ENCODE data around the gene ZNF33A.
A peak's percentile ranks its signal among the peaks of the same experiment; 100 is the strongest.
"Not testable (repeated sequence)": the region's sequence is repeated elsewhere in the genome, so short reads cannot be mapped to it uniquely, and the experiment has no call there.

Gene ZNF33A

DNA sequence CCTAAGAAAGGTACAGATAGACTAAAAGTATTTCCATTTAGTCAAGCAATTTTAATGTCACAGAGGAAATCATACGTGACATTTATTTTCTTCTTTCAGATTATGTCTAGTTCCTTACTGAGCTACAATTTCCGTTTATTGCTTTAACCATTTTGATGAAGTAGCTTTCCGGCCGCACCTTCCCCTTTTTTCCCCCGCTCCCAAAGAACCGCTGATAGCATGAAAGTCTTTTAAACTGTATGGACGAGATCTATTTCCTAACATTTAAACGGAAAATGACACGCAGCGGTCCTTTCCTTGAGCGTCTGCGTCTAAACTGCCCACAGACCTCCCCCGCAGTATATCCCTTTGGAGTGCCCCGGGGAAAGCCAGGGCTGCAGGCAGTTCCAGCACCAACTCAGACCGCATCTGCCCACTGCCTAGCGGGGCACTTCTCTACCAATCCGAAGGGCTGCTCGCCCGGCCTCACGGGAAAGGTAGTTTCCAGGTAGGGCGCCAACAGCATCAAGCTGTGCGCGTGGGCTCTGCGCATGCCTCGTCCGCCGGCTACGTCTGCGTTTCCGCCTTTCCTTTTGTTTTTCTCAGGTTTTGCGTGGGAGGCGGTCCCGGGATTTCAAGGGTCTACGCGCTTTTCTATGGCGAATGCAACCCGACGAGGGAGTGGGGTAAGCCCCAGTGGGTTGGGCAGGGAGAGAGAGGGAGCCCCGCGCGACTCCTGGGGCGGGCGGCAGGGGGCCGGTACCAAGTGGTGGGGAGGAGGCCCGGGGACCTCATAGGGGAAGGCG lies at the start of gene ZNF33A:
TSS of gene ZNF33A (plus strand) at position 557 of the 785 bp plus-strand sequence. CDS start 1,667 bp downstream, outside the sequence.
- DNase-seq = peak; percentile 92

DNA sequence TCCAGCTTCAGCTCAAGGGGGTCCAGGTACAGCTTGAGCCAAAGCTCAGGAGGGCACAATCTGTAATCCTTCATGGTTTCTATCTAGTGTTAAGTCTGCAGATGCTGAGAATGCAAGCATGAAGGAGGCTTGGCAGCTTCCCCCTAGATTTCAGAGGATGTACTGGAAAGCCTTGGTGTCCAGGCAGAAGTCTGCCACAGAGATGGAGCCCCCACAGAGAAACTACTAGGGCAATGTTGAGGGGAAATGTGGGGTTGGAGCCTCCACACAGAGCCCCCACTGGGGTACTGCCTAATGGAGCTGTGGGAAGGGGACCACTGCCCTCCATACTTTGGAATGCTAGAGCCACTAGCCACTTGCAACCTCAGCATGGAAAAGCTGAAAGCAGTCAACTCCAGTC lies 45.5 kb upstream of the ZNF33A start:
- no peak for DNase-seq

DNA sequence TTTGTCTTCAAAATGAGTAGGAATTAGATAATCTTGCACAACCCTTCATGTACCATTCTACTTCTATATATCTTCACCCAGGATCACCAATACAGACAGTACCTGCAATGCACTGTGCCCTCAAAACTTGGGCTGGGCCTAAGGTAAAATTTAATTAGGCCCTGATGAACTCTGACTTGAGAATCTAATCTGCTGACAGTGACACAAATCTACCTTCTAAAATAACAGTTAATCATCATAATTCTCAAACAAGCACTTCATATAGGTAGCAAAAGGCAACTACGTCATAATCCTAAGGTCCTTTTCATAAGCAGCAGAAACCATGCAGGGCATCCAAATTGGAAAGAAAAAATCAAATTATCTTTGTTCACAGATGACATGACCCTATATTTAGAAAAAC lies 38.1 kb upstream of the ZNF33A start:
- DNase-seq = no peak

DNA sequence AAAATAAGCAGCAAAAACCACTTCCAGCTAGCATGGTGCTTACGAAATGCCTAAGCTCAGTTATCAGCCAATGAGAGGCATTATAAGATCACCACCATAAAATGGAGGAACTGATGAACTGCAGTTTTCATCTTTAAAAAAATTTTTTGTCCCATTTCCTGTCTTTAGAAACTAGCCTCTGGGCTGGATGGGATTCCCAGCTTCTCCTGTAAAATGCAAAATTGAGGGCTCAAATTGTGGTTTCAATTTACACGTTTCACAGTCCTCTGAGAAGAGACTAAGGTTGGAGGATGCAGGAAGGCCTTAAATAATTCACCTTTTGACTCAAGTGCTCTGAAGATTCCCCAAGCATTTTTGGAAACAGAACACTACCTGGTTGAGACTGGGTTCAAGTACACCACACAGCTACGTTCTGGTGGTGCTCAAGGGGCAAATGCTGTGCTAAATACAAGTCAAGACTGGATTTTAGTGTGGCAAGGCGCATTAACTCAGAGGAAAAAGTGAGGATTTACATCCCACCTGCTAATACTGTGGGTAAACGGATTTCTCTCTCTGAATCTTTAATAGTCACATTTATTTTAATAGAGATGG lies 35.0 kb upstream of the ZNF33A start:
- no peak for DNase-seq

DNA sequence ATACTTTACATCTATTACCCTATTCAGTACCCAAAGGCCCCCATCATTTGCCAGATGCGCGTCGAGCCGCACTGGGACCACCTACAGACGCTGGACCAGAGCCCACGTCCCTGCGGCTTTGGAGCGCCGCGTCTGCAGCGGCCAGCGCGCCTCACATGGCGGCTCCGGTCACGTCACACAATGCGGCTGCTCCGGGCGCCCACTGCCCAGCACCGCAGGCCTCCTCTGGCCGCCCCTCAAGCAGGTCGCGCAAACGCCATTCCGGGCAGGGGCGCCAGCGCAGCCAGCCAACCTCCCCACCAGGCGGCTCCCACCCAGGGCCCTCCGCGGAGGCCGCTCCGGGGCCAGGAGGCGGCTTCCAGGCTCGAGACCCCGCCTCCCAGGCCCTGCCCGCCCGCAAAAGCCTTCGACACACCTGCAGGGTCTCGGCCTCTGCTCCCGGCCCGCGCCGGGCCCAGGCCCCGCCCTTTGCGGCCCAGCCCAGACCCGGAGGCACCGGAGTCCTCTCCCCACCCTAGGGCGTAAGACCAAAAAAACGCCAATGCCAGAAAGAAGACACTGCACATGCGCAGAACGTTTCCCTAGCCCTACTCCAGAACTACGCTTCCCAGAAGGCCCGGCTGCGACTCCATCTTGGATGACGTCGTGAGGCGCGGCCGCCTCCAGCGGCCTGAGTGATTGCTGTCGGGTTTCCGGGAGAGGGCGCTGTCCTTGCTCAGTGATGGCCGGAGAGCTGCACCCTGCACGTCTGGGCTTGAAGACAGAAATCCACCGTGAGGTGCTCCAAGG lies 34.2 kb upstream of the ZNF33A start, which contains the start of gene ZNF25:
TSS of gene ZNF25 (minus strand) at position 557 of the 789 bp plus-strand sequence. CDS start 4,925 bp downstream, outside the sequence.
- DNase-seq = peak; percentile 99

DNA sequence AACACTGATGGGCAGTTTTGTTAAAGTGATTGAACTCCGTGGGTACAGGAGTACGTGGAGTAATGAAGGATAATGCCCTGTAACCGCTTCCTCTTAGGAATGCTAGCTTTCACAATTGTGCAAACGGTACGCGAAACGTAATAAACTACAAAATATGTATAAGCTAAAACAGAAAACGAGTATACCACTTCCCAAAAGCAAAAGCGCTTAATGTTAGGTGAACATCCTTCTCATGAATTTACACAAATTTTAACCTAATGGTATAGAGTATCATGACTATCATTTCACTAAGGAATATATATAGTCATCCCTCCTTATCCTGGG lies 33.6 kb upstream of the ZNF33A start:
- DNase-seq = no peak

DNA sequence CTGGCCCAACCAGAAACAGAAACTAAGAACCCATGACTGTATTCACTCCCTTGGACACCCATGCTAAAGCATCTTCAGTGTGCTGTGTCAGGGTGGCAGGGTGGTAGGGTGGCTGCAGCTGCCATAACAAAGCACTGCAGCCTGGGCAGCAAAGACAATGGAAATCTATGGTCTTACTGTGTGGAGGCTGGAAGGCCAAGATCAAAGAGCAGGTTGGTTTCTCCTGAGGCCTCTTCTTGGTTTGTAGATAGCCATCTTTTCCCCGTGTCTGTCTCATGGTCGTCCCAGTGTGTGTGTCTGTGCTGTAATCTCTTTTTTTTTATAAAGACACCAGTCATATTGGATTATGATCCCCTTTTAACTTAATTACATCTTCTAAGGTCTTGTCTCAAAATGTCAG lies 18.8 kb upstream of the ZNF33A start:
- DNase-seq = no peak

DNA sequence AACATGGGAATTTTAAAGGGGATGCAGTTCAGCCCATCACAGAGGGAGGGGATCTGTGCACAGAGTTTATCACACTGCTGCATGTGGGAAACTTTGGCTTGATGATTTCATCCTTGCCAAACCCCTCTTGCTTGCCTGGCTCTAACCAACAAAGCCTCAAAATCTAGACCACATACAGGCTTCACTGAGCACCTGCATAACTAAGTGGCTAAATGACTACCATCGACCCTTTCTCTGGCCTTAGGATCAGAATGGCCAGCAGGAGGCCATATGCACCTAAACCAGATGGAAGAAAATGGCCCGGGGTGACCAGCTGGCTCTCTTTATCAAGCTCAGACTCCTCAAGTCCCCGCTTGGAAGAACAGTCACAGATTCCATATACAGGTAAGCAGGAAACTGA lies 18.4 kb upstream of the ZNF33A start:
- no peak for DNase-seq

DNA sequence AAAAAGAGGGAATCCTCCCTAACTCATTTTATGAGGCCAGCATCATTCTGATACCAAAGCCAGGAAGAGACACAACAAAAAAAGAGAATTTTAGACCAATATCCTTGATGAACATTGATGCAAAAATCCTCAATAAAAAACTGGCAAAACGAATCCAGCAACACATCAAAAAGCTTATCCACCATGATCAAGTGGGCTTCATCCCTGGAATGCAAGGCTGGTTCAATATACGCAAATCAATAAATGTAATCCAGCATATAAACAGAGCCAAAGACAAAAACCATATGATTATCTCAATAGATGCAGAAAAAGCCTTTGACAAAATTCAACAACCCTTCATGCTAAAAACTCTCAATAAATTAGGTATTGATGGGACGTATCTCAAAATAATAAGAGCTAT lies 11.6 kb upstream of the ZNF33A start:
- DNase-seq = not testable (repeated sequence)

DNA sequence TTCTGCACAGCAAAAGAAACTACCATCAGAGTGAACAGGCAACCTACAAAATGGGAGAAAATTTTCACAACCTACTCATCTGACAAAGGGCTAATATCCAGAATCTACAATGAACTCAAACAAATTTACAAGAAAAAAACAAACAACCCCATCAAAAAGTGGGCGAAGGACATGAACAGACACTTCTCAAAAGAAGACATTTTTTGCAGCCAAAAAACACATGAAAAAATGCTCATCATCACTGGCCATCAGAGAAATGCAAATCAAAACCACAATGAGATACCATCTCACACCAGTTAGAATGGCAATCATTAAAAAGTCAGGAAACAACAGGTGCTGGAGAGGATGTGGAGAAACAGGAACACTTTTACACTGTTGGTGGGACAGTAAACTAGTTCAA lies 10.0 kb upstream of the ZNF33A start:
- not testable (repeated sequence) for DNase-seq

DNA sequence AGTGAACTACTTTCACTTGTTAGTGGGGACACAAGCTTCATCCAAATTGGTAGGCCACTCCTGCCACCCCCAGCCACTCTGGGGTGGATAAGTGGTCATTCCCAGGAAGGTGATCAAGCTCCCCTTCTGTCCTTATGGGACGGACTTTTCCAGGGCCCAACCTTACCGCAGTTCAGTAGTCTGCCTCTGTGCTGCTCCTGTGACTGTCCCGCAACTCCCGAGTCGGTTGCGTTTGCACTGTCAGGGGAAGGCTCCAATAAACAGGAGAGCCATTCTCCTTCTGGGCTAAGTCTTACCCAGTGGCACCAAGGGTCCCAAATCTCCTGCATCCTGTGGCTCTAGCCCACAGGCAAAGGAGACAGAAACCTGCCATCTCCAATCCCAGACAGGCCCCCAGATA lies 7.4 kb upstream of the ZNF33A start:
- DNase-seq = no peak

DNA sequence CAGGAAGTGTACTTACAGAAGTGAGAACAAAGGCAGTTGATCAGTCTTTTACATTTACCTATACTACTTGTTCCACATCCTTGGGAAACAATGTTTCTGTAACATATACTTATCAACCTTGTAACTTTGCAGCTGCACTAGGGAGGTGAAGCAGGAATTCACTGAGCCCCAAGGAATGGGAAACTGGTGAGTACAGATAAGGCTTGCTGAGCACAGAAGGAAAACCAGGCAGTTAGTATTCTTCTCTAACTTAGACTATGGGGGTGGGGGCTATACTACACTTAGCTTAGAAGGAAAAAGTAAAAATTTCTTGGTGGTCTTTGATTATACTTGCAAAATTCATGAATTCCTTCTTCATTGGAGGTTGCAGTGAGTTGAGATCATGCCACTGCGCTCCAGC lies 6.9 kb upstream of the ZNF33A start:
- DNase-seq = no peak

DNA sequence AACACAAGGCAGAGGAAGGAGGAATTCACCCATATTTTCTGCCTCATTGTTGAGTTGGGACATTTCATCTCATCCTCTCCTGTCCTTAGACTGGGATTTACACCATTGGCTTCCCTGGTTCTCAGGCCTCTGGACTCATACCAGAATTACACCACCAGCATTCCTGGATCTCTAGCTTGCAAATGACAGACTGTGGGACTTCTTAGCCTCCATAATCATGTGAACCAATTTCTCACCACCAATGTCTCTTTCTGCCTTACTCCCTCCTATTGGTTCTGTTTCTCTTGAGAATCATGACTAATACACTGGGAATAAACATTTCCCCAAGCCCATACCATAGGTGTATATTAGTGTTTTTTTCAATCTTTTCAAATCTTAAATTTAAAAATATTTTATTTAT lies 2.9 kb upstream of the ZNF33A start:
- DNase-seq = no peak

DNA sequence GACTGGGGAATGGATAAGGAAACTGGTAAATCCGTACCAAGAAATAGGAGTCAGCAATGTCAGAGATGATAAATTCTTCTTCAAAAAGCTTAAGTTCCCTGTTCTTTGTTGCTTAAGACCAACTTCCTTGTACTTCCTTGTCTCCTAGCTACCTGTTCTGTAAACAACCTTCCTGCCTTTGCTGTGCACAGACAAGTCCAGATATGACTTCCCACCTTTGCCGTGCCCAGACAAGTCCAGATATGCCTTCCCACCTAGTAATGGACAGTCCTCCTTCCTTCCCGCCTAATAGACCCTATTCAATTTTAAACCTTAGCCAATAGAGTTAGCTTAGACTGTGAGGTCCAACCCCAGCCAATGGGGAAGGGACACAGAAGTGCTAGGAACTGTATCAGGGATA lies 2.5 kb upstream of the ZNF33A start:
- DNase-seq = no peak

DNA sequence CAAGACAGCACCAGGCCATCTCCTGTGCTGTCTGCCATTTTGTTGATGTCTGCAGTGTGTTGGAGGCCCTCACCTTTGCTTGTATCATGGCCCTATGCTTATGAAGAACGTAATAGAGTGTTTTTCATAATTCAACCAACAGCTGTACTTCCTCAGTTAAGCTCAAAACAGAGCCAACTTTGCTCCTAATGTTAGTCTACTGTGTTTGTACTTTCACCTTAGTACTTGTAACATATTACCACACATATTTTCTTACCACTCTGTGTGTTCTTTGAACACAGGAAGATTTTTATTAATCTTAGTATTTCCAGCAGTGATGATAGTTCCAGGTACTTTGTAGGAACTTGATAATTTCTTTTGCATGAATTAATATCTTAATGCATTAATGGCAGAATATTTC lies 5.9 kb downstream of the ZNF33A start:
- DNase-seq = no peak

DNA sequence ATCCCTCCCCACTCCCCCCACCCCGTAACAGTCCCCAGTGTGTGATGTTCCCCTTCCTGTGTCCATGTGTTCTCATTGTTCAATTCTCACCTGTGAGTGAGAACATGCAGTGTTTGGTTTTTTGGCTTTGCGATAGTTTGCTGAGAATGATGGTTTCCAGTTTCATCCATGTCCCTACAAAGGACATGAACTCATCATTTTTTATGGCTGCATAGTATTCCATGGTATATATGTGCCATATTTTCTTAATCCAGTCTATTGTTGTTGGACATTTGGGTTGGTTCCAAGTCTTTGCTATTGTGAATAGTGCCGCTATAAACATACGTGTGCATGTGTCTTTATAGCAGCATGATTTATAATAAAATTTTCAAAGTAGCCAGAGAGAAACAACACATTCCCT lies 8.6 kb downstream of the ZNF33A start:
- not testable (repeated sequence) for DNase-seq

DNA sequence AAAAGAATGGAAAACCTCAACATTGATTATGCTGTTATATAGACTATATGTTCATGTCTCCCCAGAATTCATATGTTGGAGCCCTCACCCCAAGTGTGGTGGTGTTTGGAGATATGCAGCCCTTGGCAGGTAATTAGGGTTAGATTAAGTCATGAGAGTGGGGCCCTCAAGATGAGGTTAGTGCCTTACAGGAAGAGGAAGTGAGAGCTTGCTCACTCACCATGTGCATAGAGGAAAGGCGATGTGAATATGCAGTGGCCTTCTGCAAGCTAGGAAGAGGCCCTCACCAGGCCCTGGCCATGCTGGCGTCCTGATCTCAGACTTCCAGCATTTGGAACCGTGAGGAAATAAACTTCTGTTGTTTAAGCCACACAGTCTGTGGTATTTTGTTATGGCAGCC lies 14.8 kb downstream of the ZNF33A start:
- no peak for DNase-seq

DNA sequence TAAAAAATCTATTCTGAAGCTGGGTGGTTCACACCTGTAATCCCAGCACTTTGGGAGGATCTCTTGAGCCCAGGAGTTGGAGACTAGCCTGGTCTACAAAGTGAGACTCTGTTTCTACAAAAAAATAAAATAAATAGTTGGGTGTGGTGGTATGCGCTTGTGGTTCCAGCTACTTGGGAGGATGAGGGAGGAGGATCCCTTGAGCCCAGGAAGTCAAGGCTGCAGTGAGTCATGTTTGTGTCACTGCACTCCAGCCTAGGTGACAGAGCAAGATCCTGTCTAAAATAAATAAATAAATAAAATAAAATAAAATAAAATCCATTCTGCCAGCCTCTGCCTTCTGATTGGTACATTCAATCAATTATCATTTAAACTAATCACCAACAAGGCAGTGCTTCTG lies 17.5 kb downstream of the ZNF33A start:
- DNase-seq = no peak

DNA sequence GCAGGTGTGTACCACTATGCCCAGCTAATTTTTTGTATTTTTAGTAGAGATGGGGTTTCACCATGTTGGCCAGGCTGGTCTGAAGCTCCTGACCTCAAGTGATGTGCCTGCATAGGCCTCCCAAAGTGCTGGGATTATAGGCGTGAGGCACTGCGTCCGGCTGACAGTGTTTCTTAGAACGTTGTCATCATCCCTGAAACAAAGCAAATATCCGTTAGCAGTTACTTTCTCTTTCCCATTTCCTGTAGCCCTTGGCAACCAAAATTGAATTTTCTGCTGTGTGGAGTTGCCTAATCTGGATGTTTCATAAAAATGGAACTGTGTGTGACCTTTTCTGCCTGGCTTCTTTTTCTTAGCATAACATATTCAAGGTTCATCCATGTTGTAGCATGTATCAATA lies 22.4 kb downstream of the ZNF33A start:
- DNase-seq = no peak

DNA sequence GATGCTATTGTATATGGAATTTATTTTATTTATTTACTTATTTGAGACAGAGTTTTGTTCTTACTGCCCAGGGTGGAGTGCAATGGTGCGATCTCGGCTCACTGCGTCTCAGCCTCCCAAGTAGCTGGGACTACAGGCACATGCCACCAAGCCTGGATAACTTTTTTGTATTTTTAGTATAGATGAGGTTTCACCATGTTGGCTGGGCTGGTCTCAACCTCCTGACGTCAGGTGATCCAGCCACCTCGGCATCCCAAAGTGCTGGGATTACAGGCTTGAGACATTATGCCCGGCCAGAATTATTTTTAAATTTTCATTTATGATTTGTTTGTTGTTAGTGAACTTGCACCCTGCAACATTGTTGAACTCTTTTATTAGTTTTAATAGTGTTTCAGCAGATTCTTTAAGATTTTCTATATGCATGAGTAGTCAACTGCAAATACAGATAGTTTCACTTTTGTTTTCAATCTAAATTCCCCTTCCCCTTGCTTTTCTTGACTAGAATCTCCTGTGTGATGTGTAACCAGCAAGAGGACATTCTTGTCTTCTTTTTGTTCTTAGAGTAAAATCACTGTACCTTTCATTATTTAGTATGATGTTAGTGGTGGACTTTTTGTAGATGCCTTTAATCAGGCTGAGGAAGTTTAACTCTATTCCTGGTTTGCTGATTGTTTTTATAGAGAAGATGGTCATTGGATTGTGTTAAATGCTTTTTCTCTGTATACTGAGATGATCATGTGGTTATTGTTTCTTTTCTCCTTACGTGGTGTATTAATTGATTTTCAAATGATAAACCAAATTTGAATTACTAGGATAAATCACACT lies 27.8 kb downstream of the ZNF33A start:
- no peak for DNase-seq

DNA sequence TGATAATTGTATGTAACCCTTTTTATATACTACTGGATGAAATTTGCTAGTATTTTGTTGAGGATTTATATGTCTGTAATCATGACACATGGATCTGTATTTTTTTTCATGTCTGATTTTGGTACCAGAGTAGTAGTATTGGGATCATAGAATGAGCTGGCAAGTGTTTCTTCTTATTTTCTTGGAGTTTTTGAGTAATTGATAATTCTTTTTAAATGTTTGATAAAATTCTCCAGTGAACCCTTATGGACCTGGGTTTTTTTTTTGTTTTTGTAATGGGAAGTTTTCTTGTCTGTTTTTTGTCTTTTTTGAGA lies 28.4 kb downstream of the ZNF33A start:
- no peak for DNase-seq

DNA sequence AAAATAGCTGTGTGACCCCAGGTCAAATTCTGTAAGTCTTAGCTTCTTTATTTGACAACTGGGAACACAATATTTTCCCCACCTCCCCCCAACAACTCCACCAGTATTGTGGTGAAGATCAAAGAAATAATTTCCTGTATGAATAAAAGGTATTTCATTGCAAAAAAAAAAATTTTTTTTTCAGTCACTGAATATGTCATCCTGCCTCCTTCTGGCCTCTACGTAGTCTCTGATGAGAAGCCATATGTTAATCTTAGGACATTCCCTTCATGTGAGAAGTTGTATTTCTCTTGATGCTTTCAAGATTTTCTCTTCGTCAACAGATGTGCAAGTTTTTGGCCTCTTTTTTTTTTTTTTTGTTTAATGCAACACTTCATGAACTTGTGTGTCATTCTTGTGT lies 33.0 kb downstream of the ZNF33A start:
- DNase-seq = no peak

DNA sequence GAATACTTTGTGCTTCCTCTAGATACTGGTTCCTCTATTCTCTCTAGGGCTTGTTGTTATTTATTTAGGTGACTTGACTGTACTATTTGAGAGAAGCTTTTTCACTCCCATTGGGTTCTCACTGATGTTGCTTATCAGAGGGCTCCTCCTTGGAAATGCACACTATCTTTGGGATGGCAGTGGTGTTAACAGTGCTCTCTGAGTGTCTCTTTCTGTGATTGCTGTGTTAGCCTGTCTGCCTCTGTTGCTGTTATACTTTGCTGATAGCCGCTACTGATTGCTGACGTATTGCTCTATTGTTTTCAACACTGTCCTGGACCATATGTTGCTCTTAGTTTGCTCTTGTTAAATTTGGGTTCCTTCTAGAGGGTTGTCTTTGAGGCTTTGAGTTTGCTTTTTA lies 34.7 kb downstream of the ZNF33A start:
- DNase-seq = no peak

Measured in NCI-H1694 (cell line).